NCI-H446 treated with DMSO at 0.1 percent for 48 hours (cell line): ENCODE results near the gene MFSD11.
"Not testable (repeated sequence)": the region's sequence is repeated elsewhere in the genome, so short reads cannot be mapped to it uniquely, and the experiment has no call there.

Experiments used
- DNase-seq: peaks from one replicate; lab custom pipeline; 2025; lab: John Stamatoyannopoulos, UW

MFSD11 gene

GRCh38 chr17:76726776-76727718 lies 10.9 kb upstream of the MFSD11 start, which contains the start of gene METTL23:
Gene METTL23 (plus strand): TSS chr17:76726839. CDS start chr17:76729711, 2,872 bp downstream.
- no peak for DNase-seq

- no peak for DNase-seq
Observed at GRCh38 chr17:76727745-76728456, 10.0 kb upstream of the MFSD11 start.

- not testable (repeated sequence) for DNase-seq
Observed at GRCh38 chr17:76731800-76732733, 5.9 kb upstream of the MFSD11 start.

- peak; percentile 24 for DNase-seq
Observed at GRCh38 chr17:76732734-76733617, 4.9 kb upstream of the MFSD11 start.

GRCh38 chr17:76733618-76733957 lies 4.3 kb upstream of the MFSD11 start:
- DNase-seq: no peak

- DNase-seq: no peak
Observed at GRCh38 chr17:76734080-76734840, 3.7 kb upstream of the MFSD11 start.

GRCh38 chr17:76735006-76735405 lies 2.9 kb upstream of the MFSD11 start:
- no peak for DNase-seq

- DNase-seq: no peak
Observed at GRCh38 chr17:76735586-76736348, 2.2 kb upstream of the MFSD11 start.

- DNase-seq: no peak
Observed at GRCh38 chr17:76736349-76737081, 1.4 kb upstream of the MFSD11 start.

- peak; percentile 99 for DNase-seq
Observed at GRCh38 chr17:76737082-76737675, 740 bp upstream of the MFSD11 start, which contains the start of gene SRSF2. Gene SRSF2 (minus strand): TSS chr17:76737331. CDS start chr17:76737160, 171 bp downstream.

- no peak for DNase-seq
Observed at GRCh38 chr17:76738468-76738850, 540 bp downstream of the MFSD11 start.

- not testable (repeated sequence) for DNase-seq
Observed at GRCh38 chr17:76739568-76740115, 1.7 kb downstream of the MFSD11 start.

- peak; percentile 45 for DNase-seq
Observed at GRCh38 chr17:76740329-76741118, 2.6 kb downstream of the MFSD11 start.

- DNase-seq: no peak
Observed at GRCh38 chr17:76742958-76743357, 5.0 kb downstream of the MFSD11 start.

GRCh38 chr17:76744747-76745146 lies 6.8 kb downstream of the MFSD11 start:
- DNase-seq: no peak

- DNase-seq: not testable (repeated sequence)
Observed at GRCh38 chr17:76745785-76746184, 7.9 kb downstream of the MFSD11 start.
